Pulmonary artery endothelial cell (primary cell): ENCODE results near the gene TPM4. TPM values are rescaled to one million over a fixed set of nuclear protein-coding genes. Genes with fewer than 3 reads are reported as not detected.

ENCODE experiments used
- DNase-seq: peaks from one replicate; pipeline ENCODE4 v3.0.0-alpha.2; 2011; ENCODE audit warnings: low read depth, low spot score
- total RNA-seq: library from RNA; depleted of rRNA; stranded (reverse); fragments of >200 nt; gene quantifications from 2 replicates; pipeline ENCODE4 v1.2.3, GENCODE V29; 2014

TPM4 gene
- total RNA-seq, 1 donor from 2014 or later, result 788 TPM

GRCh38 chr19:16125737-16126495 lies 49.6 kb downstream of the TPM4 start:
- no peak for DNase-seq

- no peak for DNase-seq
These were observed 50.8 kb downstream of the TPM4 start for GRCh38 chr19:16127080-16127479.

DNA sequence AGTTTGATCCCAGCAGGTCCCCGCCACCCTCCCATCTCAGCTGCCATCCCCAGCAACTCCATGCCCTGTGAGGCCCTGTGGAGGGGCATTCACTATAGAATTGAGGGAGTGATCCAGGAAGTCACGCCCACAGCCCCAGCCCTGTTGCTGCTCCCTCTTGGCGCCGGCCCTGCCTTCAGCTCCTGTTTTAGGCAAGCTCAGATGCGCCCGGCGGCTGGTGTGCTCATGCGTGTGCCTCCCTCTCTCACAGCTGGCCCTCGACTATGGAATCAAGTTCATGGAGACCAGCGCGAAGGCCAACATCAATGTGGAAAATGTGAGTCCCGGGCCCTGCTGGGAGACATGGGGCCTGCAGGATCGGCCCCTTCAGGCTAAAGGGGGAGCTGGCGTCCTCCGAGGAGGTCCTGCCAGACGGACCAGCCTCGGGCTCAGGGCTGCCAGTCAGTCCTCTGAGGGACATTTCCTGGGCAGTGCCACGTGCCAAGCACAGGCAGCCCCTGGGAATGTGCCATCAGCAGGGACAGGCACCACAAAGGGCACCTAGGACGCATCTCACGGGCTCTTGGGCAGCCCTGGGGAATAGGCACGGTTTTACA lies 51.6 kb downstream of the TPM4 start:
- no peak for DNase-seq

GRCh38 chr19:16131648-16132047 lies 55.4 kb downstream of the TPM4 start:
- no peak for DNase-seq

DNA sequence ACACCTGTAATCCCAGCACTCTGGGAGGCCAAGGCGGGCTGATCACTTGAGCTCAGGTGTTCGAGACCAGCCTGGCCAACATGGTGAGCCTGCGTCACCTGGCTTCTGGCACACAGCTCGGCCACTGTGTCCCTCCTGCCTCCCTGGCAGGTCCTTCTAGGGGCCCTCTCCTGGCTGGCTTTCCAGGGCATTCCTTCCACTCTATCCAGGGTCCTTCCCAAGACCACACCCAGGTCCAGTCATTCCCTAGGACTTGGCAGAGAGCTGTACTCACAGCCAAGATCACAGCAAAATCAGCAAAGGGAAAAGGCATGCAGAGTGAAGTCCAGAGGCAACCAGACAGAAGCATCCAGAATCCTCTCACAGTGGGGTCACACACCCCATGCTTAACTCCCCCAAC lies 57.5 kb downstream of the TPM4 start:
- DNase-seq, result no peak

- DNase-seq, result no peak
These were observed 58.2 kb downstream of the TPM4 start for GRCh38 chr19:16134510-16134909.

GRCh38 chr19:16135430-16136127 lies 59.3 kb downstream of the TPM4 start:
- DNase-seq, result no peak

GRCh38 chr19:16136185-16136999 lies 60.1 kb downstream of the TPM4 start:
- DNase-seq, result no peak

GRCh38 chr19:16139752-16140151 lies 63.5 kb downstream of the TPM4 start:
- no peak for DNase-seq

DNA sequence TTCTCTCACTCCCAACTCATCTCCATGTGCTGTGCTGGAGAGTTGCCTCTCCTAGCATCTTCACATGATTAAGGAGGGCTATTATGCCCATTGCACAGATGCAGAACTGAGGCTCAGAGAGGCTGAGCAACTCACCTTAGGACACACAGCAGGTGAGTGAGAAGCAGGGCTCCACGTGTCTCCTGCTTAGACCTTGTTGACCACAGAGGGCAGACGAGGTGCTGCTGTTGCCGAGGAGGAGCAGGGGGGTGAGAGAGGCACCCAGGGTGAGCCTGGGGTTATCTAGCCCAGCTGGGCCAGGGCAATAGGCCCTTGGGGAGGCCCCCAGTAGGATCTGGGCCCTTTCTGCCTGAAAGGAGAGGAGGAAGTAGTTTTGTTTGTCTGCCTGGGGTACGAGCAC lies 64.7 kb downstream of the TPM4 start:
- no peak for DNase-seq

DNA sequence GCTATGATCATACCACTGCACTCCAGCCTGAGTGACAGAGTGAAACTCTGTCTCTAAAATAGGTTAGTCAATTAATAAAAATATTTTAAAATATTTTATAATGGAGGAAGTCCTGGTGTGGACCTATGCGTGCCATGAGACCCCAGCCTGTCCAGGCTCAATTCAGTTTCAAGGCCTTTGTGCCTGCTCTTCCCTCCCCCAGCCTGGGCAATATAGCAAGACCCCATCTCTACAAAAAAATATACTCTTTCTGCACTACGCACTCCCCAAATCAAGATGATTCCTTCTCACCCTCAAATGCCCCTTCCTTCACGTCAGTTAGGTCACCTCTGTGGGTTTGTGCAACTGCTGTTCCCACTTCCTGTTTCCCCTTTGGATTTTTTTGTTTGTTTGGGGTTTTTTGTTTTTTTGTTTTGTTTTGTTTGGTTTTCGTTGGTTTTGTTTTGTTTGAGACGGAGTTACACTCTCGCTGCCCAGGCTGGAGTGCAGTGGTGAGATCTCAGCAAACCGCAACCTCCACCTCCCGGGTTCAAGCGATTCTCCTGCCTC lies 65.8 kb downstream of the TPM4 start:
- DNase-seq, result no peak

- no peak for DNase-seq
These were observed 67.3 kb downstream of the TPM4 start, which contains the start of gene HSH2D for GRCh38 chr19:16143399-16144215. HSH2D (plus strand) TSS chr19:16143685; CDS start chr19:16148751, 5,066 bp downstream.

DNA sequence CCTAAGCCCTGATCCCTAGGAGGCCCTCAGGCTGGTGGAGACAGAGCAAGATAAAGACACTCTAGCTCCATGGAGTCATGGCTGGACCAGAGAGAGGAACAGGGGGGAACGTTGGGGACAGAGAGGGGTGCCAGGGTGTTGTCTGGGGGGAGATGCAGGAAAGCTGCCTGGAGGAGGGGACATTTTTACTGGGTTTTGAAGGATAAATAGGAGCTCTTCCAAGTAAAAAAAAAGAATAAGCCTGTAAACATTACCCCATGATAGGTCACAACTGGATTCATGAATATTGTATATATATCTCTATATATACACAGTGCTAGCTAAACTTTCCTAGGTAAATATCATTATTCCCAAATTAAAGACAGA lies 67.9 kb downstream of the TPM4 start:
- DNase-seq, result no peak

DNA sequence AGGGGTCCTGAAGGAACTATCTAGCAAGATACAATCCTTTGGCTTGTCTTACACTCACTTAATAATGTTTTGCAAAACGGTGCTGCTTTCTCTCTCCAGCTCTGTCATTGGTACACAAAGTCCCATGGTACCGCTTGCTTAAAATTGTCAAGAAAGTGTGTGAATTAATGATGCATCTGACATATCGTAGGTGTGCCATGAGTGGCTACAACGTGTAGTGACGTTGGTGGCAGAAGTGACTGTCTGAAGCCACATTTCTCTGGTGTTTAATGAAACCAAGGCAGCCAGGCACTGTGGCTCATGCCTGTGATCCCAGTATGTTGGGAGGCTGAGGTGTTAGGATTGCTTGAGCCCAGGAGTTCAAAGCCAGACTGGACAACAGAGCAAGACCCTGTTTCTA lies 69.8 kb downstream of the TPM4 start:
- no peak for DNase-seq

GRCh38 chr19:16148443-16149229 lies 72.3 kb downstream of the TPM4 start:
- no peak for DNase-seq

Other genes starting within 250 kb of the TPM4 start
- gene CYP4F2, start 178.4 kb upstream of the TPM4 start, total RNA-seq, result not detected in 2 replicates
- not detected in 2 replicates for gene CYP4F11, start 142.0 kb upstream of the TPM4 start, total RNA-seq
- gene OR10H4, start 127.5 kb upstream of the TPM4 start, total RNA-seq, result not detected in 2 replicates
- 95.8 and 154 TPM in 2 replicates for gene RAB8A, start 35.4 kb downstream of the TPM4 start, total RNA-seq
- gene HSH2D, start 67.2 kb downstream of the TPM4 start, total RNA-seq, result not detected in 2 replicates
- not detected in 2 replicates for gene CIB3, start 97.0 kb downstream of the TPM4 start, total RNA-seq
- 109 and 114 TPM in 2 replicates for gene FAM32A, start 108.9 kb downstream of the TPM4 start, total RNA-seq
- 67.3 and 99.7 TPM in 2 replicates for gene AP1M1, start 121.4 kb downstream of the TPM4 start, total RNA-seq
- 6.0 and 7.9 TPM in 2 replicates for gene KLF2, start 248.3 kb downstream of the TPM4 start, total RNA-seq